GM10248 (cell line): ENCODE measurements around the gene TDRD12.
"Not testable (repeated sequence)": the region's sequence is repeated elsewhere in the genome, so short reads cannot be mapped to it uniquely, and the experiment has no call there.

Source experiments
- CTCF ChIA-PET: fragments of 300-600 bp; sonication (Branson Sonifier 250); formaldehyde crosslinking; extraction: SDS; loops from one replicate; lab custom pipeline; 2021; ENCODE audit warnings: antibody characterized with exemption; lab: Yijun Ruan, JAX
- POLR2A ChIA-PET: fragments of 350-650 bp; sonication (Branson Sonifier 250); formaldehyde crosslinking; extraction: SDS; loops from one replicate; lab custom pipeline; 2020; ENCODE audit warnings: antibody characterized with exemption; lab: Yijun Ruan, JAX
- DNase-seq: peaks from one replicate; pipeline ENCODE4 v3.0.0; 2012; ENCODE audit errors: extremely low spot score
- CTCF ChIP-seq: IDR thresholded peaks from 2 replicates; pipeline ENCODE4 v1.5.1; 2012; ENCODE audit warnings: mild to moderate bottlenecking, low read depth; ENCODE audit errors: extremely low read depth, missing control alignments, control extremely low read depth

TDRD12 gene

GRCh38 chr19:32691952-32692726, 27.4 kb upstream of the TDRD12 start:
- ChIA-PET POLR2A (interaction anchor here (0.8 kb wide), 1 partner anchor 17 kb away, joined by 3 read pairs; the partner anchor contains the start of gene ANKRD27), CTCF (interaction anchor here (0.8 to 1.2 kb wide), 4 partner anchors 9 to 492 kb away, joined by 3 to 7 read pairs (median 5); partner anchors contain the start of genes ANKRD27 and RGS9BP)
- peak; percentile 79 for DNase-seq
- TF ChIP-seq CTCF: no peak

- DNase-seq: no peak
- CTCF ChIA-PET: interaction anchor here (1.0 kb wide), 1 partner anchor 12 kb away, joined by 4 read pairs; no protein-coding TSS in a partner anchor
- POLR2A ChIA-PET: no interaction called here
- no peak for TF ChIP-seq CTCF
These were observed 26.9 kb upstream of the TDRD12 start for GRCh38 chr19:32692727-32693061.

- POLR2A ChIA-PET, DNase-seq: not testable (repeated sequence)
- CTCF ChIA-PET: interaction anchor here (1.0 kb wide), 2 partner anchors 13 to 17 kb away, joined by 3 to 4 read pairs; no protein-coding TSS in a partner anchor
These were observed 26.1 kb upstream of the TDRD12 start for GRCh38 chr19:32693151-32694108.

- POLR2A ChIA-PET, DNase-seq: not testable (repeated sequence)
- CTCF ChIA-PET: interaction anchor here (1.0 kb wide), 1 partner anchor 18 kb away, joined by 3 read pairs; no protein-coding TSS in a partner anchor
These were observed 25.3 kb upstream of the TDRD12 start for GRCh38 chr19:32694316-32694715.

GRCh38 chr19:32694851-32695250, 24.7 kb upstream of the TDRD12 start:
- POLR2A ChIA-PET, DNase-seq, CTCF ChIA-PET: not testable (repeated sequence)

- POLR2A ChIA-PET, DNase-seq, CTCF ChIA-PET: not testable (repeated sequence)
These were observed 24.1 kb upstream of the TDRD12 start for GRCh38 chr19:32695506-32695905.

GRCh38 chr19:32696771-32697170, 22.8 kb upstream of the TDRD12 start:
- CTCF ChIA-PET, POLR2A ChIA-PET, DNase-seq: not testable (repeated sequence)

GRCh38 chr19:32700129-32700528, 19.4 kb upstream of the TDRD12 start:
- POLR2A ChIA-PET: not testable (repeated sequence)
- CTCF ChIA-PET: interaction anchor here (0.9 to 1.2 kb wide), 2 partner anchors 10 to 22 kb away, joined by 3 read pairs; no protein-coding TSS in a partner anchor

GRCh38 chr19:32702010-32702409, 17.6 kb upstream of the TDRD12 start:
- DNase-seq: no peak
- CTCF ChIA-PET: no interaction called here
- no peak for TF ChIP-seq CTCF
- POLR2A ChIA-PET: no interaction called here

More at GRCh38 chr19:32700129-32700528, 19.4 kb upstream of the TDRD12 start:
- DNase-seq: not testable (repeated sequence)

GRCh38 chr19:32704006-32704405, 15.6 kb upstream of the TDRD12 start:
- CTCF ChIA-PET, DNase-seq: not testable (repeated sequence)
- POLR2A ChIA-PET: interaction anchor here (0.6 kb wide), 1 partner anchor 39 kb away, joined by 5 read pairs; no protein-coding TSS in a partner anchor
